HFF-Myc (cell line): ENCODE measurements around the gene TENM4.

Experiments
- DNase-seq: peaks from one replicate; pipeline ENCODE4 v3.0.0-alpha.2; 2011; ENCODE audit warnings: low read depth; ENCODE audit errors: extremely low read depth
- H3K4me3 ChIP-seq: replicated peaks from 2 replicates; pipeline ENCODE4 v1.5.1; 2011; ENCODE audit warnings: low read depth, mild to moderate bottlenecking, control low read depth, low read length
- TF ChIP-seq, protein P1 (sequence below): IDR thresholded peaks from 2 replicates; pipeline ENCODE4 v1.5.1; 2012; ENCODE audit warnings: mild to moderate bottlenecking, low read depth, low read length, control low read depth; ENCODE audit errors: missing control alignments

Gene TENM4

DNA sequence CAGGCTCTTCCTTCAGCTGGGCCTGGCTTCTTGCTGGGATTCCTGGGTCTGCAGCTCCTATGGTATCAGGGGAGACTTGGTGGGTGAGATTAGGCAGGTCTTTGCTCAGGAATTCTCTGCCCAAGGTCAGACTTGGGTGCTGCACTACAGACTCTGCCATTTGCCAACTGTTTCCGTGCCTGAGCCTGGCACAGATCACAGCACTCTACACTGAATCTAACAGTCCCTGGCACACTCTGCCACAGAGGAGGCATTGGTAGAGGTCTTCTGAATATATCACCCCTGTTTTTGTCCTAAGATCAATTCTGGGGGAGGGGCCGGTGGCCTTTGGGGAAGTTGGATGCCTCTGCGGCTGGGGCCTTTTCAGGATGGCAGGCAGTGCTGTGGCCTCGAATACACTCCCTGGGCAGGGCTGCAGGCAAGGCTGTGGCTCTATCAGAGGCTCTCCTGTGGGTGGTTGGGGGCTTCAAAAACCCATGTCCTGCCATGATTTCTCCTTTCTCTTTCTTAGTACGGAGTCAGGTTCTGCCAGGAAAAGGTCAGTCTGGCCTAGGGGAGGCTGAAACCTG lies 751.2 kb downstream of the TENM4 start:
- H3K4me3 ChIP-seq: no peak overlapping the region
- TF ChIP-seq, protein P1, sequence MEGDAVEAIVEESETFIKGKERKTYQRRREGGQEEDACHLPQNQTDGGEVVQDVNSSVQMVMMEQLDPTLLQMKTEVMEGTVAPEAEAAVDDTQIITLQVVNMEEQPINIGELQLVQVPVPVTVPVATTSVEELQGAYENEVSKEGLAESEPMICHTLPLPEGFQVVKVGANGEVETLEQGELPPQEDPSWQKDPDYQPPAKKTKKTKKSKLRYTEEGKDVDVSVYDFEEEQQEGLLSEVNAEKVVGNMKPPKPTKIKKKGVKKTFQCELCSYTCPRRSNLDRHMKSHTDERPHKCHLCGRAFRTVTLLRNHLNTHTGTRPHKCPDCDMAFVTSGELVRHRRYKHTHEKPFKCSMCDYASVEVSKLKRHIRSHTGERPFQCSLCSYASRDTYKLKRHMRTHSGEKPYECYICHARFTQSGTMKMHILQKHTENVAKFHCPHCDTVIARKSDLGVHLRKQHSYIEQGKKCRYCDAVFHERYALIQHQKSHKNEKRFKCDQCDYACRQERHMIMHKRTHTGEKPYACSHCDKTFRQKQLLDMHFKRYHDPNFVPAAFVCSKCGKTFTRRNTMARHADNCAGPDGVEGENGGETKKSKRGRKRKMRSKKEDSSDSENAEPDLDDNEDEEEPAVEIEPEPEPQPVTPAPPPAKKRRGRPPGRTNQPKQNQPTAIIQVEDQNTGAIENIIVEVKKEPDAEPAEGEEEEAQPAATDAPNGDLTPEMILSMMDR: no peak
- no peak for DNase-seq

DNA sequence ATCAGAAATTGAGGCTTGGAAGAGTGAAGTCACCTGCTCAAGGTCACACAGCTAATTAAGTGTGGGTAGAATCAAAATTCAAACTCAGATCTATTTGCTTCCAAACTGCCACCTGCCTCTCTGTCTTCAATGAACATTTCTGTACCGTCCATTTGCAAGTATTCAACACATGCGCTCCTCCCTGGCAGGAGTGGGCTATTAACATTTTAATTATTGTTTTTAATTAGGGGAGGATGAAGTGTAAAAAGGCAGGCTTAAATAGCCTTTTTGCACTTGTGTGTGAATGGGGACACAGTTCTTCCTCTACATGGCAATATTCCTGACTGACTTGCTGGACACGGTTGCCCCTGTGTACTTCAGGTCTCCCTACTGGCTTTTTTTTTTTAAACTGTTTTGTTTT lies 751.7 kb downstream of the TENM4 start:
- no peak overlapping the region for H3K4me3 ChIP-seq
- no peak for DNase-seq
- TF ChIP-seq, protein P1: no peak

DNA sequence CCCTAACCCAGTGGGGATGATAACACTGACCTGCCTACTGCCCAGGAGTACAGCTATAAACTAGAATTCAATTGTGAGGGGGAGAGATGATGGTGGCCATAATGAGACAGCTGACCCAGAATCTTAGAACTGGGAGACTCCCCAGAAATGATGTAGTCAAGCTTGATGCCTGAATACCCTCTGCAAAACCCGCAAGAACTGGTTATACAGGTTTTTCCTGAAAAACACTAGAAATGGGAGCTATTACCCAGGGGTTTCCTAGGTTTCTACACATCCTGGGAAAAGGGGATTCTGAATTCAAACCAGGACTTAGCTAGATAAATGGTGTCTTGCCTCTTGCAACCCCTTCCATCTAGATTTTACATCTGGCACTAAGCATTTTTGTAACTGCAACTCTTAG lies 752.4 kb downstream of the TENM4 start:
- H3K4me3 ChIP-seq: no peak overlapping the region
- no peak for DNase-seq
- TF ChIP-seq, protein P1: no peak

DNA sequence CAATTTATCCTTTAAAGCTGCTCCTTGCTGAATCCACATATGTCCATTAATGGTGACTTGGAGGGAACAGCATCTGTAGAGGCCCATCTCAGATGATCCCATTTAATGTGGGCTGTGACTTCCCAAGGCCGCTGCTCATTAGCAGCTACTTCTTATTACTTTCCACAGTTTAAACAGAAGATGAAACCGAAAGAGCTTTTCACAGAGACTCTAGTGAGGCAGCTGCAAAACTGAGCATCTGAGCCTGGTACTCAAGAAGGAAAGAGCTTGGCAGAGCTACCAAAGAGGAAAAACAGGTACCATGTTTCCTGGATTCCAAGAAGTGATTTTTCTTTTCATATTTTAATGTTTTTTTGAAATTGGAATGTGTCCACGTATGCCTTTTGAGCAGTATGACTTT lies 755.7 kb downstream of the TENM4 start:
- no peak overlapping the region for H3K4me3 ChIP-seq
- no peak for DNase-seq
- TF ChIP-seq, protein P1: no peak

DNA sequence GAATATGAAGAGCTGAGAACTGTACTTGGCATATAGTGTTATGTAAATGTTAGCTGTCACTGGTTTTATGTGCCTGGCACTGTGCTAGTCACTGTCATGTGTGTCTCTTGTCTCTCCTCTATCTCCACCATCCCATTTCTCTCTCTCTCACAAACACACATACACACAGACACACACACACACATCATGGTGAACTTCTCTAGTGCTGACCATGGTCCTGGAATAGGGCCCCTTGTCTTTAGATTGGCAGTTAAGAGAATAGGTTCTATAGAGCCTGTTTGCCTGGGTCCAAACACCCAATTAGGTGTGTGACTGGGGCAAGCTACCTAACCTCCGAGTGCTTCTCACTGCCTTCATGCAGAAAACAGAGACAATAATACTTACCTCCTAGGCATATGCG lies 756.5 kb downstream of the TENM4 start:
- TF ChIP-seq, protein P1: no peak
- no peak overlapping the region for H3K4me3 ChIP-seq
- DNase-seq: no peak

DNA sequence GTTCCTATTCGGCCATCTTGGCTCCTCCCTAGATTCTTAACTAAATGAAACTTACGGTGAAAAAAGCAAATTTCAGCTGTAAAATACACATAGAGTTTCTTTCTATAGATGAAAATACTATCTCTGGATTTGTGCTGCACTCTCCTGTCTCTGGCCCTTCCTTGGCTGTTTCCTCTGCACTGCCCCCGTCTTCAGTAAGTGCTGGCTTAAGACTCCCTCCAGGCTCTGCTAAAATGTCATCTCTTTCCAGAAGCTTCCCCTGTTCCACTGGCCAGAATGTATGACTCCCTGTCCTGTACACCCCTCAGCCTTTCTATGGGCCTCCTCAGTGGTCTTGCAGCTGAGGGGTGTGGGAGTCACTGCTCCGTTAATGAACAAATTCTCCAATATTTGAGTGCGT lies 757.1 kb downstream of the TENM4 start:
- H3K4me3 ChIP-seq: no peak overlapping the region
- TF ChIP-seq, protein P1: no peak
- DNase-seq: no peak

DNA sequence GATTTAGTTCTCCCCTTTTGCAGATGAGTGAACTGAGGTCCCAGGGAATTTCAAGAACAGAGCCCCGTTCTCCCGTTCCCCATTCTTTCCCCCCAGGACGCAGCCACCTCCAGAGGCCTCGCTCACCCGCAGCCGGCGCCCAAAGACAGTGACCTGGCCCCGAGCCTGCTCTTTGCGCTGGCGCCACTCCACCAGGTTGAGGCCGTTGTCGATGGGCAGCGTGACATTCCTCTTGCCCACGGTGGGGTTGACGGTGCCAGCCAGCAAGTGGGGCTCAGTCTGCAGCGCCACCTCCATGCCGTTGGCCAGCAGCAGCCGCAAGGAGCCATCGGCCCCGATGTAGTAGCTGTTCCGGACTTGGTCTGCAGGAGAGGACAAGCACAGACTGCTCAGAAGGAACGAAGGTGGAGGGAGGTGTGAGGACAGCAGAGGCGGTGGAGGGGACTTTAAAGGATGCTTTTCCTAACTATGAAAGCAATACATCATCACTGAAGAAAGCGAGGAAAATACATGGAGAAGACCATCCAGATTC lies 764.7 kb downstream of the TENM4 start:
- no peak for DNase-seq
- TF ChIP-seq, protein P1: no peak

More for the DNA sequence above, 764.7 kb downstream of the TENM4 start:
- H3K4me3 ChIP-seq: no peak overlapping the region
